Aorta (tissue), 5 donors: ENCODE measurements around the gene NPHS2. TPM values are rescaled to one million over a fixed set of nuclear protein-coding genes. Genes with fewer than 3 reads are reported as not detected.
A peak's percentile ranks its signal among the peaks of the same experiment; 100 is the strongest.

Experiments
- ATAC-seq: fragments of 200-7000 bp; cut with Tn5 transposase; one replicate; pipeline ENCODE4 v1.9.1; 2022; ENCODE audit warnings: moderate library complexity; ENCODE audit not compliant: low FRiP score
- DNase-seq, 2 donors: peaks; one replicate each; pipeline ENCODE4 v3.0.0-alpha.2; 2020
- H3K27ac ChIP-seq, 2 donors: one replicate each; pipeline ENCODE4 v1.5.1; 2013; ENCODE audit warnings: low read length in 2 of 2, mild to moderate bottlenecking in 2 of 2, moderate library complexity in 2 of 2, control low read depth in 1 of 2, inconsistent platforms in 1 of 2, low read depth in 1 of 2
- H3K27me3 ChIP-seq, 2 donors: one replicate each; pipeline ENCODE4 v1.6.1; 2013; ENCODE audit warnings: control low read depth in 1 of 2, low read length in 1 of 2, mild to moderate bottlenecking in 1 of 2, moderate library complexity in 1 of 2; ENCODE audit not compliant: insufficient read depth in 2 of 2, control insufficient read depth in 1 of 2
- H3K36me3 ChIP-seq, 2 donors: one replicate each; pipeline ENCODE4 v1.6.1; 2013; ENCODE audit warnings: control low read depth in 1 of 2, low read length in 1 of 2, mild to moderate bottlenecking in 1 of 2; ENCODE audit not compliant: insufficient read depth in 2 of 2, control insufficient read depth in 1 of 2
- H3K4me1 ChIP-seq, 2 donors: one replicate each; pipeline ENCODE4 v1.6.1; 2013; ENCODE audit warnings: low read length in 2 of 2, control low read depth in 1 of 2, mild to moderate bottlenecking in 1 of 2, moderate library complexity in 1 of 2; ENCODE audit not compliant: insufficient read depth in 2 of 2, control insufficient read depth in 1 of 2
- H3K4me3 ChIP-seq, 2 donors: one replicate each; pipeline ENCODE4 v1.5.1; 2013; ENCODE audit warnings: low read length in 2 of 2, control low read depth in 1 of 2, mild to moderate bottlenecking in 1 of 2
- H3K9me3 ChIP-seq: one replicate; pipeline ENCODE4 v1.6.1; 2013; ENCODE audit warnings: mild to moderate bottlenecking, low read length; ENCODE audit not compliant: control insufficient read depth
- WGBS, 2 donors: extraction: QIAGEN DNeasy Blood & Tissue Kit; methylation state at CpG; one replicate each; pipeline ENCODE4 v1.1.7; 2013; 5-methylcytosine and 5-hydroxymethylcytosine counted together
- intact Hi-C, 2 donors: fragments of 100-400 bp; cut with DNase I; formaldehyde crosslinking; loops; one replicate each; pipeline versions ENCODE4 v1.14.2 to v1.15.0; 2022
- long read RNA-seq, 2 donors: library from polyadenylated mRNA; unstranded; transcript quantifications; one replicate each; pipeline ENCODE4 v2.0.0, GENCODE V29; 2020 to 2021
- polyA plus RNA-seq, 2 donors: library from polyadenylated mRNA; stranded (reverse); fragments of 200-250 nt; gene quantifications; one replicate each; pipeline ENCODE4 v1.2.3, GENCODE V29; 2013
- total RNA-seq, 2 donors: library from RNA; stranded (reverse); fragmentation: NEBNext Ultra II Directional; extraction: Animal tissue kit (Norgen Biotek cat#: 25700); gene quantifications; one replicate each; pipeline ENCODE4 v1.2.1, GENCODE V29; 2021
- donor health status: healthy with polysubstance abuse.
- donor health status: Bipolar disorder and iron deficiency.
- donor health status: DM: no; HTN: no; CAD: no.
- donor health status: DM: no; HTN: no; CAD: no.
- donor health status: DM: yes; HTN: yes; CAD: no.

The NPHS2 gene
- total RNA-seq = not detected
- not detected for polyA plus RNA-seq
- long read RNA-seq, donor 1 = 0 reads
- long read RNA-seq, donor 2 = 0 reads

GRCh38 chr1:179575497-179576314 is at the start of gene NPHS2:
Gene NPHS2 (minus strand): TSS chr1:179575948. CDS start chr1:179575864, 84 bp downstream.
- WGBS, 2 donors = 4% methylated on average over 65 to 77 of the region's 77 CpGs
- no peaks in the 10 kb centered on the region for H3K36me3 ChIP-seq
- H3K27me3 ChIP-seq = peaks cover 0 to 2% of the 10 kb centered on the region in 2 donors
- no peaks in the 10 kb centered on the region for H3K4me1 ChIP-seq
- H3K27ac ChIP-seq = no peak within 1 kb of the TSS
- ATAC-seq = peak; percentile 46
- no peak for DNase-seq
- intact Hi-C loops = no loop called here
- H3K4me3 ChIP-seq = peak within 1 kb of the TSS in 1 of 2 donors; percentile 0
- no peaks in the 10 kb centered on the region for H3K9me3 ChIP-seq

GRCh38 chr1:179612361-179612760 is 36.6 kb upstream of the NPHS2 start:
- no peak overlapping the region for H3K4me3 ChIP-seq
- no peaks in the 10 kb centered on the region for H3K4me1 ChIP-seq
- intact Hi-C loops = no loop called here
- H3K27ac ChIP-seq = no peak overlapping the region
- H3K27me3 ChIP-seq = no peaks in the 10 kb centered on the region
- no peaks in the 10 kb centered on the region for H3K36me3 ChIP-seq
- no peak for DNase-seq
- WGBS, 2 donors = 70 to 75% methylated on average over 3 of the region's 3 CpGs
- ATAC-seq = no peak
- H3K9me3 ChIP-seq = no peaks in the 10 kb centered on the region

- Histone ChIP-seq H3K27me3 (no peaks in the 10 kb centered on the region), H3K27ac (no peak overlapping the region), H3K36me3 (no peaks in the 10 kb centered on the region), H3K4me3 (no peak overlapping the region), H3K4me1 (no peaks in the 10 kb centered on the region), H3K9me3 (no peaks in the 10 kb centered on the region)
- DNase-seq (no peak), ATAC-seq (no peak)
- intact Hi-C loops = no loop called here
- WGBS, 2 donors = 62 to 83% methylated on average over 1 of the region's 1 CpG
Measured at GRCh38 chr1:179601093-179601492, 25.3 kb upstream of the NPHS2 start.

DNA sequence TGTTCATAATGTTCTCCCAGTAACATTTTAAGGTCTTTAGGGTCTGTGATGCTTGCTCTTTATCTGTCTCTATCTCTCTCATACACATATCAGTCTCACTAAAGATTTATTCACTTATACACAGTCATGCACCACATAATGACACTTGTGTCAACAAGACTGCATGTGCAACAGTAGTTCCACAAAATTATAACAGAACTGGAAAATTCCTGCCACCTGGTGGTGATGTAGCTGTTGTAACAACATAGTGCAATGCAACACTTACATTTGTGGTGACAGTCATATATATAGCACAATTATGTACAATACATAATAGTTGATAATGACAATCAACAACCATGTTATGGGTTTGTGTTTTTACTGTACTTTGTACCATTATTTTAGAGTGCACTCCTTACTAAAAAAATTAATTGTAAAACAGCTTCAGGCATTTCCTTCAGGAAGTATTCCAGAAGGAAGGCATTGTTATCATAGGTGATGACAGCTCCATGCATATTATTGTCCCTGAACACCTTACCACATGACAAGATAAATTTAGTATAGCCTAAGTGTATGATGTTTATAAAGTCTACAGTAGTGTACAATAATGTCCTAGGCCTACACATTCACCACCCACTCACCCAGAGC is 24.0 kb upstream of the NPHS2 start:
- no peak overlapping the region for H3K4me3 ChIP-seq
- H3K27ac ChIP-seq = no peak overlapping the region
- H3K27me3 ChIP-seq = no peaks in the 10 kb centered on the region
- H3K36me3 ChIP-seq = no peaks in the 10 kb centered on the region
- no peak for ATAC-seq
- no peak for DNase-seq
- H3K4me1 ChIP-seq = no peaks in the 10 kb centered on the region
- no peaks in the 10 kb centered on the region for H3K9me3 ChIP-seq
- intact Hi-C loops = no loop called here

DNA sequence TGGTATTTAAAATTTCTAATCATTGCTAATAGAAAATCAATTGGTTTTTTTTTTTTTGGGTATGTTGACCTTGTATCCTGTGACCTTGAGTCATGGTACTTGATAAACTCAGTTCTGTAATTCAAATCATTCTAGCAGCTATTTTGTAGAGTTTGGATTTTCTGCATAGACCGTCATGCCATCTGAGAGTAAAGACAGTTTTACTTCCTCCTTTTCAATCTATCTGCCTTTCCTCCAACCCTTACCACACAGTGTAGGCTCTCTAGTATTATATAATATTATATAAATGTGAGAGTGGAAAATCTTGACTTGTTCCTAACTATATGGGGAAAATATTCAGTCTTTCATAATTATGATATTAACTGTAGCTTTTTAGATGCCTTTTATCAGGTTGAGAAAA is 22.9 kb upstream of the NPHS2 start:
- H3K27ac ChIP-seq = no peak overlapping the region
- intact Hi-C loops = no loop called here
- no peak overlapping the region for H3K4me3 ChIP-seq
- H3K36me3 ChIP-seq = no peaks in the 10 kb centered on the region
- no peaks in the 10 kb centered on the region for H3K4me1 ChIP-seq
- 80 to 86% methylated on average over 1 of the region's 1 CpG for WGBS, 2 donors
- DNase-seq (no peak), ATAC-seq (no peak)
- H3K27me3 ChIP-seq = no peaks in the 10 kb centered on the region
- H3K9me3 ChIP-seq = no peaks in the 10 kb centered on the region

DNA sequence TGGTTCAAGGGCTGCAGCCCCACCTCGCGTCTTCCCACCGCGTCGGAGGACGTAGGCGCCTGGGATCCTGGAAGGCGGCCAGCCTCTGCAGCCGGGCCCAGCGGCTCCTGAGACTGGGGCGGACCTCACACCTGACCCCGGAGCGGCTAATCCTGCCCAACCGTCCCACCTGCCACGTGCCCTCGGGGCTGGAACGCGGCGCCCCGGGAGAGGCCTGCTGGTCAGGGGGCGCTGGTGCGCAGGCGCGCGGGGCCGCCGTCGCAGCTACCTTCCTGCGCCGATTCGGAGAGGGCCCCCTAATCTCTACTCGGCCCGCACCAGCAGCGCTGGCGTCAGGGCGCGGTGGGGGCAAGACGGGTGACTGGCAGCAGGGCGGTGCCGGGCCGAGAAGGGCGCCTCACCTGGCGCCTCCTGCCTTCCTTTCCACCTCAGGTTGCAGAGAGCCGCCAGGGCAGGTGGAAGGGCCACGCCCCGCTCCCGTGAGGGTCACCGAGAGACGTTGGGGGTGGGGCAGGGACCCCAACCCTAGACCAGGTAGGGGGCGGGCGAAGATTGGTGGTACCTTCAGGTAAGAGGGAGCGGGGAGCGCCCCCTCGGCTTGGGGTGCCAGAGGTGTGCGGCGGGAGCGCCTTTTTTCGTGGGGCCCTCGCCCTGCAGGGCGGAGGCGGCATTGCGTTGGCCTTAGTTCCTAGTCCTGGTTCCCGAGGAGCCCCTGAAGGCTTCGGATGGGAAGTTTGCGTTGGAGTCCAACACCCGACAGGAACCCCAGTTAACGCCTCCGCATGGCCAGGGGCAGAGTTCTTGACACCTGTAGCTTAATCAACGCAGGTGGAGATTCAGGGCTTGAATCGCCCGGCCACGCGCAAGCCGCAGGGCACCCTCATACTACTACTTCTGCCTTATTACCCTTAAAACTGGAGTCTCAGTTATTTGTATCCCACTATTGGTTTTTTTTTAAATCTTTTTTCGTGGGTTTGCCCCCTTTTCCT is 16.1 kb upstream of the NPHS2 start, which contains the start of gene TDRD5:
TDRD5 (plus strand) TSS at position 241 of the 989 bp plus-strand sequence. CDS start 784 bp downstream, outside the sequence.
- WGBS, 2 donors = 12 to 13% methylated on average over 73 to 75 of the region's 75 CpGs
- Histone ChIP-seq H3K27ac (no peak within 1 kb of the TSS), H3K4me1 (no peaks in the 10 kb centered on the region), H3K36me3 (no peaks in the 10 kb centered on the region), H3K27me3 (no peaks in the 10 kb centered on the region), H3K9me3 (no peaks in the 10 kb centered on the region), H3K4me3 (peak within 1 kb of the TSS in 1 of 2 donors; percentile 28)
- DNase-seq = no peak
- intact Hi-C loops = no loop called here
- peak; percentile 55 for ATAC-seq

GRCh38 chr1:179591253-179591591 is 15.5 kb upstream of the NPHS2 start:
- Histone ChIP-seq H3K27me3 (no peaks in the 10 kb centered on the region), H3K4me3 (no peak overlapping the region), H3K27ac (no peak overlapping the region), H3K36me3 (no peaks in the 10 kb centered on the region), H3K9me3 (no peaks in the 10 kb centered on the region), H3K4me1 (no peaks in the 10 kb centered on the region)
- intact Hi-C loops = no loop called here
- DNase-seq (no peak), ATAC-seq (no peak)
- 31 to 41% methylated on average over 7 of the region's 7 CpGs for WGBS, 2 donors

DNA sequence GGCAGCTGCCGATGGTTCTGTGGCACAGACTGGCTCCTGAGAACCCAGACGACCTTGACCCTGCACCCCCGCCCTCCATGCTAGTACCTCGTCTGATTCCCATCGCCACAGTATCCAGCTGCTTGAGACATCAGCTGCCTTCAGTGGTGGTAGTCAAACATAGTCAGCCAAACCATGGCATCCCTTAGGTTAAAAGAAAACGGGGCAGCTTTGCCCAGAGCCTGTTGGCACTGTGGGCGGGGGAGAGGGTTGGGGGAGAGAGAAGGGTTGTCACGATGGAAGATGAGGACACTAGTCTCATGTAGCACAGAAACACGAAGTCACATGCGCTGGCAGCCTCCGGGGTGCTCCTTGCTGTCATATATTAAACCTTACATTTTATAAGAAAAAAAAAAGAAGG is 14.9 kb upstream of the NPHS2 start:
- no peaks in the 10 kb centered on the region for H3K27me3 ChIP-seq
- intact Hi-C loops = no loop called here
- H3K9me3 ChIP-seq = no peaks in the 10 kb centered on the region
- ATAC-seq = no peak
- no peak overlapping the region for H3K27ac ChIP-seq
- 92 to 93% methylated on average over 11 of the region's 11 CpGs for WGBS, 2 donors
- no peaks in the 10 kb centered on the region for H3K36me3 ChIP-seq
- no peaks in the 10 kb centered on the region for H3K4me1 ChIP-seq
- DNase-seq = no peak
- no peak overlapping the region for H3K4me3 ChIP-seq
